ENCODE results near the gene INTS7. TPM values are rescaled to one million over a fixed set of nuclear protein-coding genes. Genes with fewer than 3 reads are reported as not detected.

Gene INTS7
- total RNA-seq, 2 donors from 2014 or later: 27.6 to 32.8 TPM

DNA sequence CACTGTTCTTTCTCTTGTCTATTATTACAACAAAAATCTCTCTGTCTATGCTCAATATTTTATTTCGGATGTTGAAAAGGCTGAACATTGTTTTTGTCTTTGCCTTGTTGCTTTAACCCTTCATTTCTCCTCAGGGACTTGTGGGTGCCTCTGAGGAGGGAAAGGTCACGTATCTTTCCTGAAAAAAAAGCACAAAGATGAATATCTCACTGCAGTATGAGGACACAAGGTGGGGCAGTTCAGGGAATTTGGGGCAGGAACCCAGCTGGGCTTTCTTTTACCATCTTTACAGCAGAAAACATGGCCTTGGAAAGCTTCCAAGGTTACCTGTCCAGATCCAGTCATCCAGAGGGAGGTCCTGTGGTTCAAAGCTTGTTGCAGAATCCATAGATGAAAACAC lies 105.7 kb downstream of the INTS7 start:
- TF ChIP-seq, protein P1, sequence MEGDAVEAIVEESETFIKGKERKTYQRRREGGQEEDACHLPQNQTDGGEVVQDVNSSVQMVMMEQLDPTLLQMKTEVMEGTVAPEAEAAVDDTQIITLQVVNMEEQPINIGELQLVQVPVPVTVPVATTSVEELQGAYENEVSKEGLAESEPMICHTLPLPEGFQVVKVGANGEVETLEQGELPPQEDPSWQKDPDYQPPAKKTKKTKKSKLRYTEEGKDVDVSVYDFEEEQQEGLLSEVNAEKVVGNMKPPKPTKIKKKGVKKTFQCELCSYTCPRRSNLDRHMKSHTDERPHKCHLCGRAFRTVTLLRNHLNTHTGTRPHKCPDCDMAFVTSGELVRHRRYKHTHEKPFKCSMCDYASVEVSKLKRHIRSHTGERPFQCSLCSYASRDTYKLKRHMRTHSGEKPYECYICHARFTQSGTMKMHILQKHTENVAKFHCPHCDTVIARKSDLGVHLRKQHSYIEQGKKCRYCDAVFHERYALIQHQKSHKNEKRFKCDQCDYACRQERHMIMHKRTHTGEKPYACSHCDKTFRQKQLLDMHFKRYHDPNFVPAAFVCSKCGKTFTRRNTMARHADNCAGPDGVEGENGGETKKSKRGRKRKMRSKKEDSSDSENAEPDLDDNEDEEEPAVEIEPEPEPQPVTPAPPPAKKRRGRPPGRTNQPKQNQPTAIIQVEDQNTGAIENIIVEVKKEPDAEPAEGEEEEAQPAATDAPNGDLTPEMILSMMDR (conservative IDR thresholded peaks at IDR 0.05): no peak
- no peak overlapping the region for H3K9ac ChIP-seq (ENCODE audit: extremely low read depth, low read length, poor library complexity, severe bottlenecking)
- Mint-ChIP-seq H3K9me3 (no peaks in the 10 kb centered on the region), H3K27me3 (ENCODE audit: insufficient read depth) (no peaks in the 10 kb centered on the region), H3K4me1 (peaks cover 29% of the 10 kb centered on the region), H3K27ac (no peak overlapping the region), H3K36me3 (ENCODE audit: low read depth) (no peaks in the 10 kb centered on the region), H3K4me3 (no peak overlapping the region)
- no peaks in the 10 kb centered on the region for H3K9me3 ChIP-seq (ENCODE audit: control insufficient read depth, low read length)
- no peak overlapping the region for H3K4me3 ChIP-seq (ENCODE audit: low read length)
- peaks cover 11% of the 10 kb centered on the region for H3K4me1 ChIP-seq (ENCODE audit: control insufficient read depth, insufficient read depth, low read length)
- WGBS, 2 experiments (ENCODE audit: insufficient coverage in 1 of 2, insufficient read length in 1 of 2): 83 to 98% methylated on average over 2 of the region's 2 CpGs
- no peaks in the 10 kb centered on the region for H3K27me3 ChIP-seq (ENCODE audit: control insufficient read depth, insufficient read depth, low read length, poor library complexity, severe bottlenecking)
- no peak overlapping the region for H3K27ac ChIP-seq (ENCODE audit: low read depth, low read length)
- no peaks in the 10 kb centered on the region for H3K36me3 ChIP-seq (ENCODE audit: control insufficient read depth, insufficient read depth, low read length)
- DNase-seq: no peak

DNA sequence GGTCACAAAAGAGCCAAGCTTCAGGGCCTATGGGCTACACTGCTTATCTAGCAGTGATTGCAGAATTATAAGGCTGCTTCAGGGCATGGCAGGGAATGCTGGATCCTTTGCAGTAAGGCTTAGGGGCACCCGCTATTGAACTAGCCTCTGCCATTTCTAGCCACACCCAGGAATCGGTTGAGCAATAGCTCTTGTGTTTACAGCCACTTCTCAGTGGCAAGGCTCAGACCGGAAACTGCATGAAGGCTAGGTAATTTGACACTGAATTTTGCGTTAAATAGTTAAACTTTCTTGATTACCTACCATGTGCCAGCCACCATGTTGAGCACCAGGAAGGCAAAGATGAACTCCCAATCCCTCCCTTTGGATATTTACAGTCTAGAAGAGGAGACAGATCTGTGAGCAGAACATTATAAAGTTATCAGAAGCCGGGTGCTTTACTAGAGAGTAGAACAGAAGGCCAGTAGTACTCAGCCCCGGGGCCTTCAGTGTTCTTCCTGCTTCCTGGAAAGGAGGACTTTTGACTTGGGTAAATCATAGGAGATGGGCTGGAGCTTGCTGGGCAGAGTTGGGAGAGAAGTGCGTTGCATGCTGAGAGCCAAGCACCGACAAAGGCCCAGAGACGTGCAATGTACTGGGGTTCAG lies 106.2 kb downstream of the INTS7 start:
- H3K27ac ChIP-seq (ENCODE audit: low read depth, low read length): no peak overlapping the region
- H3K4me3 ChIP-seq (ENCODE audit: low read length): no peak overlapping the region
- no peaks in the 10 kb centered on the region for H3K27me3 ChIP-seq (ENCODE audit: control insufficient read depth, insufficient read depth, low read length, poor library complexity, severe bottlenecking)
- Mint-ChIP-seq H3K9me3 (no peaks in the 10 kb centered on the region), H3K27me3 (ENCODE audit: insufficient read depth) (no peaks in the 10 kb centered on the region), H3K27ac (no peak overlapping the region), H3K4me1 (peaks cover 28% of the 10 kb centered on the region), H3K4me3 (no peak overlapping the region), H3K36me3 (ENCODE audit: low read depth) (no peaks in the 10 kb centered on the region)
- TF ChIP-seq, protein P1 (conservative IDR thresholded peaks at IDR 0.05): no peak
- peaks cover 11% of the 10 kb centered on the region for H3K4me1 ChIP-seq (ENCODE audit: control insufficient read depth, insufficient read depth, low read length)
- no peaks in the 10 kb centered on the region for H3K9me3 ChIP-seq (ENCODE audit: control insufficient read depth, low read length)
- H3K36me3 ChIP-seq (ENCODE audit: control insufficient read depth, insufficient read depth, low read length): no peaks in the 10 kb centered on the region
- no peak overlapping the region for H3K9ac ChIP-seq (ENCODE audit: extremely low read depth, low read length, poor library complexity, severe bottlenecking)
- WGBS, 2 experiments (ENCODE audit: insufficient coverage in 1 of 2, insufficient read length in 1 of 2): 83 to 86% methylated on average over 6 to 9 of the region's 9 CpGs
- no peak for DNase-seq

DNA sequence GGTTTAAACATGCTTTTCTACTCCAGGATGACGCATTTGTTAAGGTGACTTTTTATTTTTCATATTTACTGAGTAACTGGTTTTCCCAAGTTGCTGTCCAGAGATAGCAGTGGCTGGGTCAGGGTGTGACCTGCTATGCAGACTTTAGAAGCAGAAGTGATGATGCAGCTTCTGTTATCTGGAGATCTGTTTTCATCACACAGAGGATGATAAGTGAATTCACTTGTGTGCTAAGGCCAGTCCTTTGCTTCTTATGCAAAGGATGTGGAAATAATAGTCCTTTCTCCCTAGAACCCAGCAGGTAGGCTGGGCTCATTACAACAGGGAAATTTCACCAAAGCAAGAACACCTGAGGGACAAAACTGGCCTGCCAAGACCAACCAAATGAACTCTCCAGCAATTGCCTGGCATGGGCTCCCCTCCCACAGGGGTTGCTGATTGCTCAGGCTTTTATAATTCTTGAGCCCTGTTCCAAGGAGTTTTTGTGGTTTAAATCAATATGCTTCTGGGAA lies 107.0 kb downstream of the INTS7 start:
- H3K9me3 ChIP-seq (ENCODE audit: control insufficient read depth, low read length): no peaks in the 10 kb centered on the region
- Mint-ChIP-seq H3K36me3 (ENCODE audit: low read depth) (no peaks in the 10 kb centered on the region), H3K9me3 (no peaks in the 10 kb centered on the region), H3K4me3 (no peak overlapping the region), H3K4me1 (peaks cover 21% of the 10 kb centered on the region), H3K27ac (no peak overlapping the region), H3K27me3 (ENCODE audit: insufficient read depth) (no peaks in the 10 kb centered on the region)
- H3K27me3 ChIP-seq (ENCODE audit: control insufficient read depth, insufficient read depth, low read length, poor library complexity, severe bottlenecking): no peaks in the 10 kb centered on the region
- TF ChIP-seq, protein P1 (conservative IDR thresholded peaks at IDR 0.05): no peak
- no peak overlapping the region for H3K4me3 ChIP-seq (ENCODE audit: low read length)
- WGBS, 2 experiments (ENCODE audit: insufficient coverage in 1 of 2, insufficient read length in 1 of 2): 97 to 100% methylated on average over 1 of the region's 1 CpG
- H3K9ac ChIP-seq (ENCODE audit: extremely low read depth, low read length, poor library complexity, severe bottlenecking): no peak overlapping the region
- no peak for DNase-seq
- no peak overlapping the region for H3K27ac ChIP-seq (ENCODE audit: low read depth, low read length)
- peaks cover 11% of the 10 kb centered on the region for H3K4me1 ChIP-seq (ENCODE audit: control insufficient read depth, insufficient read depth, low read length)
- no peaks in the 10 kb centered on the region for H3K36me3 ChIP-seq (ENCODE audit: control insufficient read depth, insufficient read depth, low read length)

Measured in endodermal cell (in vitro differentiated cells).